HL-60/S4 (cell line): ENCODE data around the gene HIBCH.
"Not testable (repeated sequence)": the region's sequence is repeated elsewhere in the genome, so short reads cannot be mapped to it uniquely, and the experiment has no call there.

Source experiments
- in situ Hi-C: fragments of 300-500 bp; cut with MboI; formaldehyde crosslinking; loops from 2 replicates; pipeline ENCODE4 v1.14.3; 2022; ENCODE audit warnings: low sequenced_read_pairs

HIBCH gene

GRCh38 chr2:190311893-190312634 lies 7.6 kb downstream of the HIBCH start:
- in situ Hi-C loops = no loop called here

- in situ Hi-C loops = no loop called here
Observed at GRCh38 chr2:190308031-190308430, 11.6 kb downstream of the HIBCH start.

GRCh38 chr2:190304404-190304803 lies 15.2 kb downstream of the HIBCH start:
- in situ Hi-C loops = no loop called here

- in situ Hi-C loops = no loop called here
Observed at GRCh38 chr2:190303647-190304046, 16.0 kb downstream of the HIBCH start.

- in situ Hi-C loops = no loop called here
Observed at GRCh38 chr2:190302052-190302451, 17.6 kb downstream of the HIBCH start.

- in situ Hi-C loops = no loop called here
Observed at GRCh38 chr2:190301032-190301431, 18.6 kb downstream of the HIBCH start.

- in situ Hi-C loops = not testable (repeated sequence)
Observed at GRCh38 chr2:190297880-190298279, 21.7 kb downstream of the HIBCH start.

- in situ Hi-C loops = no loop called here
Observed at GRCh38 chr2:190283783-190284182, 35.8 kb downstream of the HIBCH start.

GRCh38 chr2:190280565-190281350 lies 38.9 kb downstream of the HIBCH start:
- in situ Hi-C loops = no loop called here

- in situ Hi-C loops = not testable (repeated sequence)
Observed at GRCh38 chr2:190279256-190280134, 40.1 kb downstream of the HIBCH start.

- in situ Hi-C loops = no loop called here
Observed at GRCh38 chr2:190277234-190278112, 42.2 kb downstream of the HIBCH start.

GRCh38 chr2:190272457-190272842 lies 47.2 kb downstream of the HIBCH start:
- in situ Hi-C loops = no loop called here

GRCh38 chr2:190271783-190272456 lies 47.7 kb downstream of the HIBCH start:
- in situ Hi-C loops = no loop called here

GRCh38 chr2:190270298-190270697 lies 49.3 kb downstream of the HIBCH start:
- in situ Hi-C loops = no loop called here

- in situ Hi-C loops = not testable (repeated sequence)
Observed at GRCh38 chr2:190269699-190270098, 49.9 kb downstream of the HIBCH start.

GRCh38 chr2:190267302-190267701 lies 52.3 kb downstream of the HIBCH start:
- in situ Hi-C loops = no loop called here

- in situ Hi-C loops = no loop called here
Observed at GRCh38 chr2:190266314-190266713, 53.3 kb downstream of the HIBCH start.

- in situ Hi-C loops = no loop called here
Observed at GRCh38 chr2:190261851-190262250, 57.8 kb downstream of the HIBCH start.

- in situ Hi-C loops = no loop called here
Observed at GRCh38 chr2:190256087-190256486, 63.5 kb downstream of the HIBCH start.

GRCh38 chr2:190255676-190256075 lies 64.0 kb downstream of the HIBCH start:
- in situ Hi-C loops = no loop called here
